HEK293T (cell line): Measurements from ENCODE around the gene FRMD5.

Experiments
- LEF1 ChIP-seq: fragments of 450-650 bp; IDR thresholded peaks from 2 replicates; pipeline ENCODE4 v1.6.1; 2017; ENCODE audit warnings: mild to moderate bottlenecking, borderline replicate concordance
- NFRKB ChIP-seq: fragments of 450-650 bp; IDR thresholded peaks from 2 replicates; pipeline ENCODE4 v1.6.1; 2016; ENCODE audit warnings: mild to moderate bottlenecking, moderate library complexity
- PKNOX1 ChIP-seq: fragments of 450-650 bp; IDR thresholded peaks from 2 replicates; pipeline ENCODE4 v1.6.1; 2016
- SP1 ChIP-seq: fragments of 450-650 bp; IDR thresholded peaks from 2 replicates; pipeline ENCODE4 v1.6.1; 2017
- TARDBP ChIP-seq: fragments of 450-650 bp; IDR thresholded peaks from 2 replicates; pipeline ENCODE4 v1.6.1; 2016

DNA sequence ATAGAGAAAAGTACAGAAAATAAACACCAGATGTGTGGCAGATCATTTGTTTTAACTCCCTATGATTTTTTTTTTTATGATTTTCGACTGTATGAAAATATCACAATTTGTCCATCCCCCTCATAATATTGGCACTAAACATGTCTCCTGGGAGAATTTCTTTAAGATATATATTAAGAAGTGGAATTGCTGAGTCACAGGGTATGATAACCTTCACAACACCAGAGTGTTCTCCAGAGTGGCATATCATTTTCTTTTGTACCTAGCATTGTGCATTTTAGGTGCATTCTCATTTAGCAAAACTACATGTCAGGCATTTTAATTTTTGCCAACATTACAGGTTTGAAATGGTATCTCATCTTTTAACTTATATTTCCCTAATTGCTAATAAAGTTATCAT lies 170.9 kb downstream of the FRMD5 start:
- TF ChIP-seq LEF1: no peak
- no peak for TF ChIP-seq SP1
- no peak for TF ChIP-seq TARDBP
- no peak for TF ChIP-seq PKNOX1
- no peak for TF ChIP-seq NFRKB
